GM11168 (cell line): ENCODE measurements around the gene NMNAT3.
"Not testable (repeated sequence)": the region's sequence is repeated elsewhere in the genome, so short reads cannot be mapped to it uniquely, and the experiment has no call there.

Experiments used
- in situ Hi-C: fragments of 300-500 bp; cut with MboI; formaldehyde crosslinking; loops from one replicate; pipeline ENCODE4 v1.12.0; 2022; ENCODE audit warnings: low sequenced_read_pairs; ENCODE audit not compliant: unreplicated experiment

Gene NMNAT3

DNA sequence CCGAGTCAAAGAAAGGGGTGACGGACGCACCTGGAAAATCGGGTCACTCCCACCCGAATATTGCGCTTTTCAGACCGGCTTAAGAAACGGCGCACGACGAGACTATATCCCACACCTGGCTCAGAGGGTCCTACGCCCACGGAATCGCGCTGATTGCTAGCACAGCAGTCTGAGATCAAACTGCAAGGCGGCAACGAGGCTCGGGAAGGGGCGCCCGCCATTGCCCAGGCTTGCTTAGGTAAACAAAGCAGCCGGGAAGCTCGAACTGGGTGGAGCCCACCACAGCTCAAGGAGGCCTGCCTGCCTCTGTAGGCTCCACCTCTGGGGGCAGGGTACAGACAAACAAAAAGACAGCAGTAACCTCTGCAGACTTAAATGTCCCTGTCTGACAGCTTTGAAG is 86.6 kb downstream of the NMNAT3 start:
- in situ Hi-C loops: not testable (repeated sequence)

DNA sequence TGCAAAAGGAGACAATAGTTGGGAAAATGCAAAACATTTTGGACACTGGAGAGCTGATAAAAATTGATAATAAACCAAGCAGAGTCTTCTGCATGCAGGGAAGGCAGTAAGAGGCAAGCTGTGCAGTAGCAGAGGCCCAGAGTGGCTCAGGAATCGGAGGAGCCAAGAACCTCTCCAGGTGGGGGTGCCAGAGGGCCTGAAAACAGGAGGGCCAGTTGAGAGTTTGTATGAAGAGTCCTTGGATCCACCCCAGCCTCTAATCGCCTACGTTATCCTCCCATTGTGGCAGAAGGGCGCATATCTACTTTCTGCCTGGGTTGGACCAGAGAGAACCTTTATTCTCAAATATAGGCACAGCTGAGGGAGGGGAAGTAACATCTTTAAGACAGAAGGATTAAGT is 89.3 kb downstream of the NMNAT3 start:
- in situ Hi-C loops: no loop called here

DNA sequence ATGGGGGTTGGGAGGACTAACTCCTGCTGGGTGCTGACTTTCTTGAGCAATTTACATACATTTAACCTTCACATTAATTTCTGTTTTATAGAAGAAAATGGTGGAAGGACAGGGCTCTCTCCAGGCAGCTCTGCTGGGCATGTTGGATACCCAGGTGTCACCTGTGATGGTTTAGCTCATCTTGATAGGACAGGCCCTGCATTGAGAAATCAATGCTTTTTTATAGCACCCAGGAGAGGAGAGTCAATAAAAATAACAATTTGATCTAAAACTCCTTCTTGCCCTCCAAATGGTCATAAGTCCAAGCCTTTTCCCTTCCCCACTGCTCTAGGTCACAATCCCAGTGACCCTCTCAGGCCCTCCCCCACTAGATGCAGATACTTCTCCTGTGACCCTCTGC is 90.0 kb downstream of the NMNAT3 start:
- in situ Hi-C loops: no loop called here

DNA sequence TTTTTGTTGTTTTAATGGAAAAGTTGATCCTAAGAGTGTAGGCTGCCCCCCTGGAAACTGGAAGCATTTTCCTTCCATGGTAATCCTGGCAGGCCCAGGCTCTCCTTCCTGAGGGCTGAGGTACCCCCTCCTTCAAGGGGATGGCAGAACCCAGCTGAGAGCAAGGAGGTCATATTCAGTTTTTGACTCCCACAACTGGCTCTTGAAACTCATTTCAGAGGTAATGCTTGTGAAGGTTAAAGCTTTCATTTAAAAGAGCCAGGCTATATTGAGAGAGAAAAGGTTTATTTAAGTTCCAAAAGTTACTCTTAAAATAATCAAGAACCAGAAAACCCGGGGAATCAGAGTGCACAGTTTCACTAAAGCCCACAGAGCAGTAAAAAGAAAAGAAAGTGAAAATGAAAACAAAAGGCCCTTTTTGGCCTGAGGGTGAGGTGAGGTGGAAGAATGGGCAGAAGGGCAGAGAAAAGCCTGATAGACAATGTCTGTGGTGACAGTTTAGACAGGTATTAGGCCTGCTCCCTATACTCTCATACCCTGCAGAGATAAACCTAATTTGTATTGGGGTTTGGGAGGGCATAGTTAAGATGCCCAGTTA is 91.3 kb downstream of the NMNAT3 start:
- in situ Hi-C loops: no loop called here

DNA sequence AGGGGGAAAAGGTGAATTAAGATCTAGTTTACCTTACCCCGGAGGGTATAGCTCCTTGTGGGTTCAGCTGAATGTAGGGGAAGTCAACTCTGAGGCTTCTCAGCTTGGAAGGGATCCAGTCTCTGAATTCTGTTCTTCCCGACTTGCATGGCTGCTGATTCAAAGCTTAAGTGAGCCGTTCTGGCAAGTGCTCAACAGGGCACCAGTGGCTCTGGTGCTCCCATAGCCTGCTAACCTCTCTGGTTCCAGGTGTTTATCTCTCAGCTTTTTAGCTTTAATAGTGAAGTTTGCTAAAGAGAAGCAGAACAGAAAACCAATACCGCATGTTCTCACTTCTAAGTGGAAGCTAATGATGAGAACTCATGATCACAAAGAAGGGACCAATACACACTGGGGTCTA is 92.0 kb downstream of the NMNAT3 start:
- in situ Hi-C loops: no loop called here

DNA sequence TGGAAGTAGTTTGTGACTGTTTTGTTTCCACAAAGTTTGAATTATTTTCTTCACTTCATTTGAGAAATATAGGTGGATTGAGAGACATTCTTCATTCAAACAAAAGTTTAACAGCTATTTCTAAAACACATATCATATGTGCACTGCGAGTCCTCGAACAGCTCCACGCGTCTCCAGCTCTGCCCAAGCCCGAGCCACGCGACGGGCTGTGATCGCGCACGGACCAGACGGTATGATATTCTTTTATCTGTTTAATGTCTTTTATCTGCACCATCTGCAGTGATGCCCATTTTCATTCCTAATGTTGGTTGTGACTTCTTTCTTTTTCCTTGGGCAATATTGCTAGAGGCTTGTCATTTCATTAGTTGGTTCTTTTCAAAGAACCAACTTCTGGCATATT is 94.1 kb downstream of the NMNAT3 start:
- in situ Hi-C loops: not testable (repeated sequence)

DNA sequence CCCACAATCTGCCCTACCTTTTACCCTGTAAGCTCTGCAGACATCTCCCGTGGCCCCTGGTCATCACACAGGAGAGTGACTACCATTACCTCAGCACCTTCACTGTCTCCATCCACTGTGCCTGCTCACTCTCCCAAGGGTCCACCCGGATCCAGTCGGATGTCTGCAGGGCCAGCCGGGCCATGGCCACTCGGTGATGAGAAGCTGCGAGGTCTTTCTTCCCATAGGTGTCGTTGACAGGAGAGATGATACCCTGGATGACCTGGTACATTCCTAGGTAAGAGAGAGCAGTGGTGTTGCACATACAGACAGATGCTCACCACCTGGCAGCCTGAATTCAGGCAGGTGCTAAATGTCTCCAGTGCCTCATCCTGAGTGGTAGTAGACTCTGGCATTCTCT is 99.0 kb downstream of the NMNAT3 start:
- in situ Hi-C loops: no loop called here

DNA sequence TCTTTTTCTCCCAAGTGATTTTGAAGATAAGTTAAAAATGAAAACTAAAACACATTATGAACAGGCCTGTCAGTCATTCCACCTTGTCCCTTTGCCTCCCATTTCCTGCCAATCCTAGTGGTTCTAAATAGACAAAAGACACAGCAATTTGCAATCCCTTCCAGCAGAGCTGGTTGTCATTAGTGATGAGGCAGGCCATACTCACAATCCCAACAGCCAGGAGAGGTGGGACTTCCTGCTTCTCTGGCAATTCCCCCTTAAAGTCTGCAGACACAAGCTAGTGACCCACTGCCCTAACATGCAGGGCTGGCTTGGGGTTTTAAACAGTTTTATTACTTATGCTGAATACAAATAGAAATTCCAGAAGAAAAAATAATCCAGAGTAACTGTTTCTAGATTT is 99.9 kb downstream of the NMNAT3 start:
- in situ Hi-C loops: no loop called here

DNA sequence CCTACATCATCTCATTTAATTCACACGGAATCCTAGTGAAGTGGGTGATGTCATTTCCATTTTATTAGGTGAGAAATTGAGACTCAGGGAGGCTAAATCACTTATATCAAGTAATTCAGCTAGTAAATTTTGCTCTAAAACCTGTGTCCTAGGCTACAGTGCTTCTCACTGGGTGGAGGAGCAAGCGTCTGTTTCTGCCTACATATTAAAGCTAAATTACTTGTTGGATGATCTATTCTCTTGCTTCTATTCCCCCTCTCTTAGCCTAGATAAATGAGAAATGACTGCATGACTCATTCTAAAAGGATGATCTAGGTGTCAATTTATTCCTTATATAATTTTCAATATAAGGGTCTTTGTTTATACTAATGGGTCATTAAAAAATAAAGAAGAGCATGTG is 100.4 kb downstream of the NMNAT3 start:
- in situ Hi-C loops: no loop called here

DNA sequence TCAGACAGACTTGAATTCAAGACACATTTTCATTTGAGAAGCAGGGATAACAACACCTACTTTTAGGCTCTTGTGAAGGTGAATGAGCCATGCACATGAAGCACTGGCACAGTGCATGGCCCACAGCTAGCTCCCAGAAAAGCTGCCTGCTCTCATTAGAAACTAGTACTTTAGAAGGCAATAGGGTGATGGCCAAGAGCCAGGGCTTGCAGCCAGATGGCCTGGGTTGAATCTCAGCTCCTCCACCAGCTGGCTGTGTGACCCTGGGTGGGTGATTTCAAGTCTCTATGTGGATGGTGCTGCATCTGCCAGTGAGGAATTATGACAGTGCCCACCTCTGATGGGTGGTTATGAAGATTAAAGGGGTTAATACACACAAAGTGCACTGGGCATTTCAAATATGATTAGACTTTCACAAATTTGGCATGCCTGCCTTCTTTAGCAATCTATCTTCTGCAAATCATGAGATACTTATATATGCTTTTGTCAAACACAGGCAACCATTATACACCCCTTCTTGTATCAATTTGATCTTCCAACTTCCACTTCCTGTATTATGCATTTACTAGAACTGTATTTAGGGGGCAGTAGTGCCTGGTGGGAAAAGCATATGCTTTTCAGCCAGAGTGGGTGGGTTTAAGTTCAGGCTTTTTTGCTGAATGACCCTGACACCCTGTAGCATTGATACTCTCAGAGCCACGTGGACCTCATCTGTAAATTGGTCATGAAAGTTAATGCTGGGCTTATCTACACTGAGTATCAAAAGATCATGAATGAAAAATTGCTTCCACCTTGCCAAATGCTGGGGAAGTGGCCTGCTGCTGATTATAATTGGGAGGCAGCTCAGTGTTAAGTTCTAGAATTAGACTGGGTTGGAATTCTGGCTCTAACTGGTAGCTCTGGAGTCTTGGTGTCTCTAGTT is 103.5 kb downstream of the NMNAT3 start:
- in situ Hi-C loops: no loop called here

DNA sequence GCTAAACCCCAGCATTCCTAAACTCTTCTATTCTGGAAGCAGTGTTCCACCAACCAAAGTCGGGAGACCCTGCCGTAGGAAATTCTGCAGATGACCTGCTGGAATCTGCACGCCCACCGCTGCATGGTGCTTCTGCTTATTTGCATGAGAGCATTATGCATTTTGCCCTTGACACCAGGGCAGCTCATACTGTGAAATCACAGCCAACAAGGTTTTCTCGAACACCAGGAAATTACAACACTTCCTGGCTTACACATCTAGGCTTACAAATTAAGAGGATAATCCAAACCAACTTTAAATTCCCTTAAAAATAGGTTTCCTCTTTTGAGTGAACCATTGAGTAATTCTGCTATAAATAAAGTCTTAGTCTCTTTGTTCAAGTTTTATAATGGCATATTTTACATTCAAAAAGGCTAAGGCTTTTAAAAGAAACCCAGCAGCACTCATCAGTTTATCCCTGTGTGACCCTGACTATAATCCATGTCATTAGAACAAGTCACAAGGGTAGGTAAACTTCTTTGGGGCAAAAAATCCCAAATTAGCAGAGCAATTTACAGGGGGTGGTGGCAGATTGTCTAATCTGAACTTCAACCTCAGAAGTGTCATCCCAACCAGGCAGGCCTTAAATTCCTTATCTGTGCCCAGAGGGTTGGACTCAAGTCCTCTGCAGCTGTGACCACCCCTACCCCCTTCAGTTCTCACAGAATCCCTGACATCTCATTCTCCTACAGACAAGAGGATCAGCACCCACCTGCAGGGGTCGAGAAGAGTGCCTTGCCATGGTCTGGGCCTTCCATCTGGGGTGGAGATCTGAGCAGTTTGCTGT is 104.7 kb downstream of the NMNAT3 start:
- in situ Hi-C loops: no loop called here

DNA sequence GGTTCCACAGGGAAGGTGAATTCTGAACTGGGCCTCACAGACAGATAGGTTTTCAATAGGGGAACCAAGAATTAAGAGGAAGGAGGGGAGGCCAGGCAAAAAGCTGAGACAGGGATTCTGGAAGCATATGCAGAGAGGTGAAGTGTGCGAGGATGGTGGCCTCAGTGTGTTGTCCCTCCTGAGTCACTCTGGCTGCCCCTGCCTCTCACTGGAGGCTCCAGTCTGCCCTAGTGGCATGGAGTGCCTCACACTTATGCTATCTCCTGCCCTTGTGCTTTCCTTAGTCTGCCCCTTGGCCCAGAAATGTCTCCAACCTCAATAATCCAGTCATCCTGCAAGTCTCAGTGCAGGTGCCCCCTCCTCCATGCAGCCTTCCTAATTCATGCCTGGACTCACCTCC is 106.1 kb downstream of the NMNAT3 start:
- in situ Hi-C loops: no loop called here

DNA sequence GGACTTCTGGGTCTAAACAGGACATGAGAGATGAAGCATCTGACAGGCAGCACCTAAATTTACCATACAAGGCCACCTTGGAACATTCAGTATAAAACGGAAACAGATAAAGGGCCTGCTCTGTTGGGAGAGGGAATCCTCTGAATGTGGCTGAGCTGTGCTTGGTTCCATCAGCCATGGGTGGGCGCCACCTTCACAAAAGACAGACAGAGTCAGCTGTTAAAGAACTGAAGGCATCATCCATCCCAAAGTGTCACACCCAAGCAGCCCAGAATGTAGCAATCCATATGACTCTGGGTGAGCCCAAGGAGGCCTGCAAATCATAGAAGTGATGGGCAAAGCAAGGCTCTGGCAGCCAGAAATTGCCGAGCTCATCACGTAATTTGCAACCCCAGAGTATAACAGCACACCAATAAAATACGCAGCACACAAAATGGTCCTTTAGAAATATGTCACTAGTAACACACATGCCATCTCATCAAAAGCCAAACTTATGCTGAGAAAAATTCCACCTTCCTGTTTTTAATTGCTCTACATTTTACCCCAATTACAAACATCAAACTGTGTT is 113.4 kb downstream of the NMNAT3 start:
- in situ Hi-C loops: no loop called here

DNA sequence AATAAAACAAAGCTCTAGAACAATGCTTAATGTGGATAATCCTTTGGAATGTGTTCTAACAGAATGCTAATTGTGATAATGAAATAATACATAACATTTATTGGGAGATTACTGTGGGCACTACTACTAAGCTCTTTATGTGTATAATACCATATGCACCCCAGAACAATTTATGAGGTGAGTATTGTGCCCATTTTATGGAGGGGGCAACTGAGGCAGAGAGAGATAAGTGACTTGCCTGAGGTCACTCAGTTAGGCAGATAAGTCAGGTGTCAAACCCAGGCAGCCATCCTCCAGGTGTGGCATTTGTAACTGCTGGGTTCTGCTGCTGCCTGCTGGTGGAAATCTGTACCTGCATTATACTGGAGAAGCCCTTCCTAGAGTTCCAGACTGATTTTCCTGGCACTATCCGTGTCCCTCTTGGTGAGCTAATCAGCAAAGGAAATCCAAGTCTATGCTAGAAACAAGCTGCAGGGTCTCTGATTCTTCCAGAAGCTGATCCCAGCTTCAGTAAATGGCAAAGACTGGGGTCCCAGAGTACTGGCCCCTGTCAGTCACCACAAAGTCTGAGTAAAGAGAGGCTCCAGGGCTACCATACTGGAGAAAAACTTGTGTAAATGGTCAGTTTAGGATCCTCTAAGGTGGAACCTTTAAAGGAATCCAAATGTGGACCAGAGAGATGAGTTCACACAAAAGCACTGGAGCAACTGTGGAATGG is 115.7 kb downstream of the NMNAT3 start:
- in situ Hi-C loops: no loop called here

DNA sequence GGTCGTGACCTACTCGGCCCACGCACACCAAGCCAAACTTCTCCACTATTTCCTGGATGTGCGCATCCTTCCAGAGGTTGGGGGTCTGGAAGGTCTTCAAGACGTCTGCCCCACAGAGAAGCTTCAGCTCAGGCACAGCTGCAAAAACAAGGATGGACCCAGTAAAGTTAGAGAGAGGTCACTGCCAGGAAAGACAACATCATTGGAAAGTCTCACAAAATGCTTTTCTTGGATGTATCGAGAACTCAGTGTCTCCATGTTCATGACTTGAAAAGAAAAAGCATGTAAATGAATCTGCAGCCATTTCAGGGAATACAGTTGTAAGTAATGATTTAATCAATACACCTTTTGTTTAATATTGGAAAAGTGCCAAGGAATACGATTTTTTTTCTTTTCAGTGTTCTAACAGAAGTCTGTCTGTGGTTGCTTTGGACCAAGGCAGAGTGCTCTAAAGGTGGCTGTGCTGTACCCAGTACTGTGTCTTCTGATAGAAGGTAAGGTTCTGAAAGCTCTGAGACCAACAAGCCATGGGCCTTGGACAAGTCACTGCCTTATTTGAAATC is 116.4 kb downstream of the NMNAT3 start:
- in situ Hi-C loops: no loop called here

DNA sequence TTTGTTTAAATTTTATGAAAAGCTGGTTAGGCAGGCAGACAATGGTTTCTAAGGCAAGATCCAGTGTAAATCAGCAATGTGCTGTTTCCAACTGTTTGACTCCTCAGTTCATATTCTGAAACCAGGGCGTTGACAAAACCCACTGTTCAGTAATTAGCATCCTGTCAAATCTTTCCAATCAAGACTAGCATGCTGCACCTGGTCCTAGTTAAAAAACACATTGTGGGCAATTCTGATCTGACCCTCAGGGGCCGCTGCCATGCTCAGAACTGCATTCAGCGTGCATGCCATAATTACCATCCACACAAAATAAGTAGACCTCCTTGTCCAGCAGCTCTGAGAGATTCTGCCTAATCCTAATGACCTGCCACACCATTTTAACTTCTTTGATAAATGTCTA is 117.4 kb downstream of the NMNAT3 start:
- in situ Hi-C loops: no loop called here

DNA sequence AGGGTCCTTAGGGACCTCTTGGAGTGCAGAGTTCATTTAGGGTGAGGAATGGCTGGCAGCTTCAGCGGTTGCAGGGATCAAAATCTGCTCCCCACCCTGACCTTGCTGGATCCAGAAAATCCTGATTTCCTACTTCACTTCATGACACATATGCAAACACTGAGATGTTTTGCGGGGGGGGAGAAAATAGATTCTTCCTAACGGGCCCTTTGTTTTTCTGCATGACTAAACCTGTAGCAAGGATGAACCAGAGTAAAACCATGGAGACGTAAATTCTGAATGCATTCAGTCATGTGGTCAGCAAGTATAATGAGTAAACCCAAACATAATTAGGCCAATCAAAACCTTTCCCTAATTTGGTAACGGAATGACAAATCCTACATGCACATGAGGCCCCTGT is 118.2 kb downstream of the NMNAT3 start:
- in situ Hi-C loops: no loop called here

DNA sequence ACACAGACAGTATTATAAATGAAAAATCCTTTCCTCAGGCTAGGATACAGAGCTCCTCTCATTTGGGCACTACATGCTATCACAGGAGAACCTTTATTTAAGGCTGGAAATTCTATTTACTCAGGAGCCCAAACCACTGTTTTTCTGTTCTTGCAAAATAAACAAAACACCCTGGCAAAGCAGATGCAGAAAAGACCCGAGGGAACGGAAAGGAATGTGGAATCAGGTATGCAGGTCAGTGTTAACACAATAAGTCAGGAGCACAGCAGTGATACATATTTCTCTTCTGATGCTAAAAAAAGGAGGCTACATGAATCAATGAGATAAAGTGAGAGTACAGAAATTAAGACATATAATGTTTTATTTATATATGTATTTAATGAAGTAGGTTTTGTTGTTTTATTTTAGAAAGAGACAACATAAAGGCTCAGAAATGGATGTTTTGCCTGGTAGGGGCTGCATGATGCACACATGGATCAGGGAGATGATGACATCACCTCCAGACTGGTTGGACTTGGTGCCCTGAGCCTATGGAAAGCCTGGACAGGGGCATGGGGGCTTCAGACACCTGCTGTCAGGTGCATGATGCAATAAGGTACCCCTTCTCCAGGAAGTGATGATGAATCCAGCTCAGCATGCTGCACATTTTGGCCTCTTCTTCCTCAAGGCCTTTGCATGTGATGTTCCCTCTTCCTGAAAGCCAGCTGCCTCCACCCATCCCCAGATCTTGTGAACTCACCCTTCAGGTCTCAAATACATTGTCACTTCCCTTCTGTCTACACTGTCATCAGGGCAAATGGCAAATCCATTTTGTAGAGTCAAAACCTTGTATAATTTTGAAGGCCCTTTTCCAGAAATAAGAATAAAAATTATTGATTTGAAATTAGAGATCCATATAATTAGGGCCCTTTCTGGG is 119.2 kb downstream of the NMNAT3 start:
- in situ Hi-C loops: no loop called here

DNA sequence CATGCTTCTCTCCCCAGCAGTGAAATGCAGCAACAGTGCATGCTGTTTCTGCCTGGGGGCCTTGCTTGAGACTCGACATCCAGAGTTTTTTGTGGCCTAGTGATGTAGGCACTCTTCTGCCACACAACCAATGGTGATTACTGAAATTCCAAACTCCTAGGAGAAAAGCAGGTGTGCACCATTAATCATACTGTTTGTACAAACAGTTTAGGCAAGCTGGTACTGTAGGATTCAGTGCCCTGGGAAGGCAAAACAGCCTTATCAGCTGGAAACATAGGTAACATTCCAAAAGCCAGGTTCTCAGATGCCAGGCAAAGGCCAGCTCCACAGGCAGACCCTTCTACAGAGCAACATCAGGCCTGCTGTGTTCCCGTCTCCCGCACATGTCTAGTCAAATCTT is 120.7 kb downstream of the NMNAT3 start:
- in situ Hi-C loops: no loop called here
